Activated T-cell treated with anti-CD3 and anti-CD28 coated beads for 1 hour (primary cell): ENCODE measurements around the gene ADAT1.

Experiments used
- DNase-seq: peaks from one replicate; pipeline ENCODE4 v3.0.0-alpha.2; 2020; ENCODE audit warnings: low read depth

The ADAT1 gene, protein sequence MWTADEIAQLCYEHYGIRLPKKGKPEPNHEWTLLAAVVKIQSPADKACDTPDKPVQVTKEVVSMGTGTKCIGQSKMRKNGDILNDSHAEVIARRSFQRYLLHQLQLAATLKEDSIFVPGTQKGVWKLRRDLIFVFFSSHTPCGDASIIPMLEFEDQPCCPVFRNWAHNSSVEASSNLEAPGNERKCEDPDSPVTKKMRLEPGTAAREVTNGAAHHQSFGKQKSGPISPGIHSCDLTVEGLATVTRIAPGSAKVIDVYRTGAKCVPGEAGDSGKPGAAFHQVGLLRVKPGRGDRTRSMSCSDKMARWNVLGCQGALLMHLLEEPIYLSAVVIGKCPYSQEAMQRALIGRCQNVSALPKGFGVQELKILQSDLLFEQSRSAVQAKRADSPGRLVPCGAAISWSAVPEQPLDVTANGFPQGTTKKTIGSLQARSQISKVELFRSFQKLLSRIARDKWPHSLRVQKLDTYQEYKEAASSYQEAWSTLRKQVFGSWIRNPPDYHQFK

DNA sequence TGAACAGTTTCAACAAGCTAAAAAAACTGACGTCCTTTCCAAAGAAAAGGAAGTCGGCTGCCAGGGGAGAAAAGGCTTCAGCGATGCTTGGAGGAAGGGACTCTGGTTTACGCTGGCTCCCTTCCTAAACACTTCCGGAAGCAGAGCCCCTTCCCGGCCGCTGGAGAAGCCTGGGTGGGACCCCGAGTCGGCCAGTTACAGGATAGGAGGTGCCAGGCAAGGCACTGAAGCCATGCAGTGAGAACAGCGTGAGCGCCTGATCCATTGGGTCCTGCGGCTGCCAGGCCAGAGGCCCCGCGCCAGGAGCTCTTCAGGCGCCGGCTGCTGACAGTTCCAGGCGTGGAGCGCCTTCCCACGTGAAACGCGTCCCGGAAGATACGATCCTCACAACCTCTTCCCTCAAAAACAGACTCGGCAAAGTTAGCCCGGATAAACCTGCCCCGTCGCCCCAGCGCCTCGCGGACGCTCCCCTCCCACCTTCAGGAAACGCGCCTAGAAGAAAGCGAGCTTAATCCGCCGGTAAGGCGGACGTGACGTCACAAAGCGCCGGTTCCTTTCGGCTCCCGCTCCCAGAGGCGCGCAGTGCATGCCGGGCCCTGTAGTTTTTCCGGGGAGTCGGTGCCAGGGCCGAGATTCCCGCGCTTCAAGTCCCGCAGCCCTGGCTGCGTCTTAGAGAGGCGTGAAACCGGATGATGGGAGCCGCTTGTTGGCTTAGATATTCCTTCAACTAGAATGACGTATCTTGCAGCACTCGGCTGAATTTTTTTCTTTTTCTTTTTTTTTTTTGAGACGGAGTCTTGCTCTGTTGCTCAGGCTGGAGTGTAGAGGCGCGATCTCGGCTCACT is at the start of gene ADAT1:
Gene ADAT1, minus strand, starts transcription at position 521 of the 845 bp plus-strand sequence. CDS start 2,482 bp downstream, outside the sequence.
- peak; percentile 93 for DNase-seq

DNA sequence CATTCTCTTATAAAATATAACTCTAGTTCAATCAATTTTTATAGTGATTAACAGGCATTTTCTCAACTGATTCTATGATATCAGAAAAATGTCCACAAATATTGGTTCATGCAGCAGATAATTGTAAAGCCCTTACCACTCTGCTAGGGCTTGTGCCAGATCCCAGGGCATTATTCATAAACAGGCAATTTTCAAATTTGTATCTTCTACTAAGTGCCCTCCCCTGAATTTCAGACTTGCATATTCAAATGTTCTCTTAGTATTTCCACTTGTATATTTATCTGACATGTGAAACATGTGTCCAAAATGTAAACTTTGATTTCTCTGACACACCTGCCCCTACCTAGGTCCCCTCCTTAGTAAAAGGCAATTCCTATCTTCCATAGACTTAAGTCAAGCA is 44.4 kb upstream of the ADAT1 start:
- no peak for DNase-seq

DNA sequence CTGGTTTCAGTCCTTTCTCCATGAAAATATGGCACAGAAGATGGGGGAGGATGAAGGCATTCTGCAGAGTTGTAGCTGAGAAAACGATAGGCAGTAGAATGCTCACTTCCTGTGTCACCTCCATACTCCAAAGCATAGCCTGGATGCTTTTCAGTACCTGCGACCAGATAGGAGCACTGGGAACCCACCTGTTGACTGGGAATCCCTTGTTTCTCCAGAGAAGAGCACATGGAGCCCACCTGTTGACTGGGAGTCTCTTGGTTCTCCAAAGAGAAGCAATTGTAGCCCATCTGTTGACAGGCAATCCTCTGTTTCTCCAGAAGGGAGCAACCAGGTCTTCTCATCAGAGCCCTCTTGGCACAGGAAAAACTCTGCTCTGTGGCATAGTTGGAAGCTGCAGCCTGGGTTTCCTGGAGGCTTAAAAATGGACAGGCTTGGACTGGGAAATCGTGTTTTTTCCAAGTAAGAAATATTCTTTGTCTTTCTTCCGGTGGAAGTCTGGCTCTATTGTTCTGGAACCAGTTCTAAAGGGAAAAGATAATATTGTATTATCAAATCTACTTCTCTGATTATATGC is 37.7 kb upstream of the ADAT1 start:
- DNase-seq, result no peak

DNA sequence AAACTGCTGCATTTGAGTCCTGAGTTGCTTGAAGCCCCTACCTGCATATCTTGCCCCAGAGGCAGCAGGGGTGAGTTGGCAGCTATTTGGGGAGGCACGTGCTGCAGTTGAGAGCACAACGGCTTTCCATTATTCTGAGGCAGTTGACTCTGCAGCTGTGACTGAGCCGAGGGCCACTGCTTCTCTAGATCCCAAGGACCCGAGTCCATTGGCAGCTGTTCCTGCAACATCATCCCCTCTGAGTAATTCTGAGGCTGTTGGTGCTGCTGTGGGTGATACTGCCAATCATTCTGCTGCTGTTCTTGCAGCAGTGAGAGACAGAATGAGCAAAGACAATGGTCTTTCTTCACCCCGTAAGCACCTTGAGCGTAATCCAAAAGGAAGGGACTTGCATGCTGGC is 37.2 kb upstream of the ADAT1 start:
- DNase-seq, result no peak

DNA sequence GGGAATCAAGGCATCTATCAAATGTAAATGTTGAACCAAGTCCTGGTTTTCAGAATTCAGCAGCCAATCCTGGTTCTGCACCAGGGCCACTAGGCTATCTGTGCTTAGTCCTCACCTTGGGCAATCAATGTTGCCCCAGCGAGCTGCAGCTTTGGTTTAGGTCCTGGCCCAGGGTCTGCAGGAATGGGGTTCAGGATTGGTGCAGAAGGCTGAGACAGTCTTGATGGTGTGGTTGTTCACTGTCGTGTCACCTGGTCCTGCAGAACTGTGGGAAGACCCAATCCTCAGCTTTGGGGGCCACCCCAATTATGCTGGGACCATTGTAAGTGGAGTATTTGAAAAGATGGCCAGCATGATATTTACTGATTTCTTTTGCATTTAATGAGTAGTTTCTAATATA is 35.1 kb upstream of the ADAT1 start:
- no peak for DNase-seq

DNA sequence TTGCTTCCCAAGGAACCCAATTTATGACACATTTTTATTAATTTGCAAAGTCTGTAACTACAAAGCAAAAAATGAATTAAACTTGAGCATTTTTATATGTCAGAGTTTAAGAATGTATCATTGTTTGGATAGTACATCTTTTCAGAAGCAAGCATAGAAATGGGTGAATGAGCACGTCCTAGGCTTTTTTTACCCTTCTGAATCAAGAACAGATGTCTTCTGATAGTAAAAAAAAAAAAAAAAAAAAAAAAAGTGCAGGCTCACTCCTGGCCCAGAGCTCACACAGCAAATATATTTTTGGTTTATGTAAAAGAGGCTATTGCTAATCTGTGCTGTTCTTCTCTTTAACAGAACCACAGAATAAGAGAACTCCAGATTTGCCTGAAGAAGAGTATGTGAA is 30.8 kb upstream of the ADAT1 start:
- no peak for DNase-seq

DNA sequence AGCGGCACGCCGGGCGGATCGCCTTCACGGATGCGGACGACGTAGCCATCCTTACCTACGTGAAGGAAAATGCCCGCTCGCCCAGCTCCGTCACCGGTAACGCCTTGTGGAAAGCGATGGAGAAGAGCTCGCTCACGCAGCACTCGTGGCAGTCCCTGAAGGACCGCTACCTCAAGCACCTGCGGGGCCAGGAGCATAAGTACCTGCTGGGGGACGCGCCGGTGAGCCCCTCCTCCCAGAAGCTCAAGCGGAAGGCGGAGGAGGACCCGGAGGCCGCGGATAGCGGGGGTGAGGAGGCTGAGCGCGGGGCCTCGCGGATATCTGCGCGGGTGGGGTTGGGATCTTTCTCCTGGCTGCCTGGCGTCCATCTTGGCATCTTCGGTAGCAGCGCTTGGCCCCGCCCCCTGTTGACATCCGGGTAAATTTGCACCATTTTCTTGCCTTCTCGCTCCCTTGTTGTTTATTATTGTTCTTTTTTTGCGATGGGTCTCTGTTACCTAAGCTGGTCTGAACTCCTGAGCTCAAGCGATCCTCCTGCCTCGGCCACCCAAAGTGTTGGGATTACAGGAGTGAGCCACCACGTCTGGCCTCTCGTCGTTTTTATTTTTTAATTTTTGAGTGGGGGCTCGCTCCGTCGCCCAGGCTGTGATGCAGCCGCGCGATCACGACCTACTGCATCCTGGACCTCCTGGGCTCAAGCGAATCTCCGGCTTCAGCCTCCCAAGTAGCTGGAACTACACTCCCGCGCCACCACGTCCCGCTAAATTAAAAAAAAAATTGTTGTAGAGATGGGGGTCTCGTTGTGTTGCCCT is 25.4 kb upstream of the ADAT1 start:
- DNase-seq, result peak; percentile 80

DNA sequence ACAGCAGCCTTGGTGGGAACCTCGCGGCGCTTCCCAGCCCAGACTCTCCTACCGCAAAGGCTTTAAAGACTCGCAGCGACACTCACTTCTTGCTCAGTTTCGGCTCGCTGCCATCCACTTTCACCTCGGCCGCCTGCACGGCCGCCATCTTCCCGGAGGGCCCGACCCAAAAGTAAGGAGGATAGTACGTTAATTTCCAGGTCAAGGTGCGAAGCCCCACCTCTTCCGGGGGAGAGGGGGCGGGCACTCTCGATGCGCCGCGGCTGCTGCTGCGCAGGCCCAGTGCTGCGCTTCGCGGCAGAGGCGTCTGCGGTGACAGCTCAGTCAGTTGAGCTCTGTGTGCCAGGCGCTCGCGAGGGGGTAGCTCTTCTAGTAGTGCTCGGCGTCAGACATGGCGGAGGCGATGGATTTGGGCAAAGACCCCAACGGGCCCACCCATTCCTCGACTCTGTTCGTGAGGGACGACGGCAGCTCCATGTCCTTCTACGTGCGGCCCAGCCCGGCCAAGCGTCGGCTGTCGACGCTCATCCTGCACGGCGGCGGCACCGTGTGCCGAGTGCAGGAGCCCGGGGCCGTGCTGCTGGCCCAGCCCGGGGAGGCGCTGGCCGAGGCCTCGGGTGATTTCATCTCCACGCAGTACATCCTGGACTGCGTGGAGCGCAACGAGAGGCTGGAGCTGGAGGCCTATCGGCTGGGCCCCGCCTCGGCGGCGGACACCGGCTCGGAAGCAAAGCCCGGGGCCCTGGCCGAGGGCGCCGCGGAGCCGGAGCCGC is 24.6 kb upstream of the ADAT1 start, which contains the start of the genes KARS1 and TERF2IP:
Gene KARS1, minus strand, starts transcription at position 174 of the 773 bp plus-strand sequence. Its CDS starts 26 bp downstream, at position 148.
Gene TERF2IP, plus strand, starts transcription at position 282 of the 773 bp plus-strand sequence. Its CDS starts 110 bp downstream, at position 392.
- DNase-seq, result peak; percentile 88

DNA sequence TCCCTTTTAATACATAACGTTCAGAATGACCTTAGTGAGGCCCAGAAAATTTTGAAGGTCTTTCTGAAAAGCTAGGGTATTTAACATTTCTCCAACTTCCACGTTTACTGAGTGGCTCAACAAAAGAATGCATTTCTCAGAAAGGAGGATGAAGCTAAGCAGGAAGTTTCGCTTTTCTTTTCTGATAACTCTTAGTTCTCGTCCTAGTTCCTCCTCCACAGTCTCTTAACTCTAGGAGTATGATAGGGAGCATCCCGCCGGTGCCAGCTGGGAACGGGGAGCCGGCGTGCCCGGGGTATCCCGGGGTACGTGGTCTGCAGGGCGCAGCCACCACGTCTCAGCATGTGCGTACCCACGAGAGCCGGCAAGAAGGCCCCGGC is 24.0 kb upstream of the ADAT1 start:
- DNase-seq, result no peak

DNA sequence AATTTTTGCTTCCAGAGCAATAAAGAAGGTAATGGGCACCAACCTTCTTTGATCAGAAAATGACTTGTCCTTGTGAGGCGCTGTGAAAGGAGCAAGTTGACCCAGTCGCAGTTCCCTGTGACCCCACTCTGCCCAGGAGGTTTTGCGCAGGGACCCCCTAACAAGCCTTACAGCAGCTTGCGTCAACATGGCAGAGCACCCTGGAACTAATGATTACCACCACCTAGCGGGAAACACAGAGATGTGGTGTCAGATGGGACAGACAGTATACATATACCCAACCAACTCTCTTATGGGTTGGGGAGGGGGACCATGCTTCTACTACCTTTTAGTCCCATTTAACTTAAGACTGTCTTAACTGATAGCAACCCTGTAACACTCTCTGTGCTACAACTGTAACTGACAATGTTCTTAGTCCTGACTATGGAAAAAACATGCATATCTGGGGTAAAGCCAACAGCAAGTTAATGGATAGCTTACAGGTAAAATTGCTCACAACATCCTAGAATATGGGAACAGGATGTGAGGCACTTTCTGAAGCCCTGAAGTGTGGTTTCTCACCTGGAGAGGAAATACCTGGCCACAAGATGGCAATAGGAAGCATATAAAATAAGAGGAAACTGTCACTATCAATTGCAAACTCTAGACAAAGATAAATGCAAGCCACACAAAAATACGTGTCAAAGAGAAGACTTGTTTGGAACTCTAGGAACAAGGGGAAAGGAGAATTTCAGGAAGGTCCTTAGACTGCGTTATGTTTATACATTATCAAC is 21.3 kb upstream of the ADAT1 start:
- no peak for DNase-seq

DNA sequence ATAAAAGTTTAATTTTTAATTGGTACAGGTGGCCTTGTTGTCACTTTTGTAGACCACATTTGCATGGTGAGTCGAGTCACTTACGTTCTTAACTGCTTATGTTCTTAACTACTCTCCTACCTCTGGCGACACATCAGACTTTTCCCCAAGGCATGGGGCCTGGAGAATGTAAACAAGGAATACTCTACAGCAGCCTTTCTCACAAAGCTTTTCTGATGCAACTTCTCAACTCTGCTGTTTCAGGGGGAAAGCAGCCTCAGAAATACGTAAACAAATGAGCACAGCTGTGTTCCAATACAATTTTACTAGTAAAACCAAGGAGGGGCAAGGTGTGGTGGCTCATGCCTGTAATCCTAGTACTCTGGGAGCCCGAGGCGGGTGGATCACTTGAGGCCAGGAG is 17.5 kb upstream of the ADAT1 start:
- DNase-seq, result no peak

DNA sequence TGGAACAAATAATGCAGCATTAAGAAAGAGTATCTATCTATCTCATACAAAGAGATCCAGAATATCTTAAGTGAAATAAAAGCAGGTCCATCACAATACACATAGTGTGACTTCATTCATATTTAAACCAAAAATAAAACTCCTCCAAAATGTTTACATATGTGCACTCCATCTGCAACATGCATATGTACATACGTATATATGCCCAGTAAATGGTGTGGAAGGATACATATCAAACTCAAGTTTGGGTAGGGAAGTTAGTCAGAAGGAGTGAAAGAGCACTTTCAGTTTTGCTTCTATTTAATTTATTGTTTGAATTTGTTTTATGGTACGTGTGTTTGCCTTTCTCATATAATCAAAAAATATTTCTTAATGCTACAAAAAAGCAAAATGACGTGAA is 12.0 kb upstream of the ADAT1 start:
- no peak for DNase-seq

DNA sequence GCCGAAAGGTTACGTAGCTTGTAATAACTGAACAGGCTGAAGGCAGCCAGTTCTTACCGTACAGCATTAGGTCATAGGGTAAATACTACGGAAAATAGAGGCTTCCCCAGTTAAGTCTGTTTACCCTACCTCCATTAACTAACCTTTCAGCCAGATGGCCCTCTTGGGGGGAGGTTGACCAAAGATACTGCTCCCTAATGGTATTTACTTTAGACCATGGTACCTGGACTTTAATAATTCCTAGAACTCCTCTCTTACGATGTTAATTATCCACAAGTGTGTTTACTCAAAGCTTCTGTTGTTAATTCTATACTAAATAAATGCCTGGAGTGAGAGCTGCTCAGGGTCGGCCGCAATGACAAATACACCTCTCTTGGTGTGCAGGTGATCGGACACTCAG is 9.8 kb upstream of the ADAT1 start:
- DNase-seq, result no peak

DNA sequence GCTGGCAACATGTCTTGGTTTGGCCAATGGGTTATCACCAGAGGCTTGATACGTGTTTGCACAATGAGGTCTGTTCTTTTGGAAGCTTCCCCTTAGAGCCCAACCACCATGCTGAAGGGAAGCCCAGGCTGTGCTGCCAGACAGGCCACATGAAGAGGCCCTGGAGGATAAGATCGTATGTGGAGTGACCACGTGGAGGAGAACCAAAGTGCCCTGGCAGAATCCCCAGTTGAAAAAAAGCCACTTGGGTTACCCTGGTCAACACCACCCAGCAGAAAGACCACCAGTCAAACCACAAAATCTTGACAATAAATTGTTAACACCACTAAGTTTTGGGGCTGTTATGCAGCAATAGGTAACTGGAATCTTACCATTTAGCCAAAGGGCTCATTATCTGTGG is 7.0 kb upstream of the ADAT1 start:
- DNase-seq, result no peak

DNA sequence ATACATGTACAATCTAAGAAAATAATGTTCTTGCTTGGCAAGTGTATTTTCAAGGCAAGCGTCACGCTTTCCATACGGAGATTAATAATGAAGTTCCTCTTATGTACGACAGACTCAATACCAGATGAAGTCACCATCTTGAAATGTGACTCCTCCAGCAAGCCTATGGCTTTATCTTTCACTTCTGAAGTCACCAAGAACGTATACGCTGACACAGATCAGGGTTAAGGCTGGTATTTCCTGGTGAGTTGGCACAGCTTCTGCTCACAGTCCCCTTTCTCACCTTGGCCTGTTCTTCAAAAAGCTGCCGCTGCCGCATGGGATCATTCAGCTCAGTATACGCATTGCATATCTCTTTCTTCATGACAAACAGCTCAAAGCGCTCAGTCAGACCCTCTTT is 6.1 kb upstream of the ADAT1 start:
- DNase-seq, result no peak

DNA sequence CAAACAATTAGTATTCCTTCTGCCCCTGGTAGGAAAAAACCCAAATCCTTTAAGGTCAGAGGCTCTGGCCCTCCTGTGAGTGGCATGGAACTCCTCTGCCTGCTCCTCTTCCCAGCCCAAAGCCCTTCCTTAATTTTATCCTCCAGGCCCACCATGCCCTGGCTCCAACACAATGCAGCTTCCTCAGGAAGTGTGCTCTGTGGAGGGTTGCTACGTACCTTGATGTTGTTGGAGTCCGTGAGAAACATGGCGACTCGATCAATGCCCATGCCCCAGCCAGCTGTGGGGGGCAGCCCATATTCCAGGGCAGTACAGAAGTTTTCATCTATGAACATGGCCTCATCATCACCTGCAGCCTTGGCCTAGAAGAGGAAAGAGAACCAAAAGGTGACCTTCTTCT is 5.3 kb upstream of the ADAT1 start:
- DNase-seq, result no peak

DNA sequence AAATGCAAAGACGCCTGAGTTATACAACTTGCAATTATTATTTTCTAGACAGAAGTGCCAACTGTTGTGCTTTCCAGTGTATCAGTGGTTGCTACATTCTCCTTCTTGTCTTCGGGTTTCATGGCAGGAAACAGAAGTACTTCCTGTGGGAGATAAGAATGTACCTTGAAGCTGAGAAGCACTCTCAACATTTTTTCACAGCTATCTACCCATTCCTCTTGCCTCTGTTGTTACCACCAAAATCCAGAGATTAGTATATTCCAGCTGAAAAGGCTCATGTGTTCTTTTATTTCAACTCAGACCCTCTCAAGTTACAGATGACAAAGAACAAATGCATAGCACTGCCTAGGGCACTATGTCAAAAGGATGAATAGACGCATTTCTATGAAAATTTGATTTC is 4.8 kb upstream of the ADAT1 start:
- DNase-seq, result no peak

DNA sequence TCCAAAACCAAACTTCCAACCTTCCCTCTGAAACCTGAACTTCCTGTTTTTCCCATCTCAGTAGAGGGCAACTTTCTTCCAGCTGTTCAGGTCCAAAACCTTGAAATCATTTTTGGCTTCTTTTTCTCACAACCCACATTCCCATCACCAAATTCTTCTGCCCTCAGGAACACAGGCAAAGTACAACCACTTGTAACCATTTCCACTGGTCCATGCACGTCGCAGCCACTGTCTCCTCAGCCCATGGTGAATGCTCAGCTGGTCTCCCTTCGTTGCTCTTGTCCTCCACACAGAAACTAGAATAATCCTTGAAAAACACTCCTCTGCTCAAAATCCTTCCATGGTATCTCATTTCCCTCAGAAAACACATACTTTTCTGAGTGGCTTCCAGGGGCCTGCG is 3.7 kb upstream of the ADAT1 start:
- DNase-seq, result no peak

DNA sequence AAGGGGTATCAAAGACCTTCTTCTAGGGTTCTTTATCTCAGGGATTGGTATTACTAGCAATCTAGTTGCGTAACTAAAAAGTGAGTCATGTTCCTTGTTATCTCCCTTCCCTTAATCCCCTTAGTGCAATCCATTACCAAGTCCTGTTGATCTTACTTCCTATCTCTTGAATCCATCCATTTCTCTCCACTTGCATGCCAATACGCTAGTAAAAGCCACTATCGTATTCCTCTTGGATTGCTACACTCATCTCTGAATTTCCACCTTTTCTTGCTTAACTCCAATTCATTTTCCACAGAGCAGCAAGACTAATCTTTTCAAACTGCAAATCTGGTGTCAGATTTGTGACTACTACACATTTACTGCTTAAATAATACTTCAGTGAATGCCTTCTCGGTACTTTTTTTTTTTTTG is 1.8 kb upstream of the ADAT1 start:
- DNase-seq, result no peak

DNA sequence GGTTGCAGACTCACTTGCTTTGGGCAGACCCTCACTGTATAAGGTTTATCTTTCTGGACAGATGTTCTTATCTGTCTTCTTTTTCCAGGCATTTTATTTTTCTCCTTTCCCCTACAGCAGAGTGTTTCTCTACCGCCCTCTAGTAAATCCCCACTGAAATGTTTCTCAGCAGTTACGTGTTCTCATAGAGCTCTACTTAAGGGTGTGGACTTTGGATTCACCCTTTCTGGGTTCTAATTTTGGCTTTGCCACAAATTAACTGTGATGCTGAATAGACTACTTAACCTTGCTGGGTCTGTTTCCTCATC is 2.0 kb downstream of the ADAT1 start:
- DNase-seq, result no peak
